H1 (cell line): Measurements from ENCODE around the gene PITPNB. TPM values are rescaled to one million over a fixed set of nuclear protein-coding genes. Genes with fewer than 3 reads are reported as not detected.

Experiments
- CEBPB ChIP-seq: IDR thresholded peaks from 2 replicates; pipeline ENCODE4 v1.6.1; 2012; ENCODE audit warnings: low read depth, low read length
- CHD1 ChIP-seq: IDR thresholded peaks from 2 replicates; pipeline ENCODE4 v1.6.1; 2012; ENCODE audit warnings: low read depth, low read length, improper control_type of control experiment
- CHD7 ChIP-seq: fragments of 300-600 bp; sonication (generic); IDR thresholded peaks from 2 replicates; pipeline ENCODE4 v1.7.1; 2012; ENCODE audit warnings: low read length, moderate library complexity, mild to moderate bottlenecking, inconsistent platforms; ENCODE audit not compliant: insufficient replicate concordance
- EP300 ChIP-seq, 2 experiments: IDR thresholded peaks; 1 replicate in 1 of 2; 2 replicates in 1 of 2; pipeline ENCODE4 v1.6.1; 2011 to 2012; ENCODE audit warnings: low read depth in 2 of 2, low read length in 2 of 2, mild to moderate bottlenecking in 2 of 2, borderline replicate concordance in 1 of 2, inconsistent platforms in 1 of 2, moderate library complexity in 1 of 2
- GABPA ChIP-seq: IDR thresholded peaks from 2 replicates; pipeline ENCODE4 v1.6.1; 2011; ENCODE audit warnings: mild to moderate bottlenecking, low read length, moderate library complexity, borderline replicate concordance; ENCODE audit not compliant: insufficient read depth
- HDAC2 ChIP-seq, 2 experiments: fragments of 300-600 bp in 1 of 2; sonication (generic) in 1 of 2; IDR thresholded peaks; 2 replicates each; pipeline ENCODE4 v1.6.1; 2011 to 2012; ENCODE audit warnings: low read depth in 2 of 2, low read length in 2 of 2, mild to moderate bottlenecking in 2 of 2, moderate library complexity in 2 of 2, borderline replicate concordance in 1 of 2, inconsistent platforms in 1 of 2
- HDAC6 ChIP-seq: IDR thresholded peaks from one replicate; pipeline ENCODE4 v1.7.1; 2012; ENCODE audit warnings: low read depth, mild to moderate bottlenecking, inconsistent platforms, low read length, moderate library complexity
- POLR2A ChIP-seq, 2 experiments: IDR thresholded peaks; 1 replicate in 1 of 2; 2 replicates in 1 of 2; pipeline ENCODE4 v1.6.1; 2011; ENCODE audit warnings: low read depth in 2 of 2, low read length in 2 of 2, mild to moderate bottlenecking in 2 of 2; ENCODE audit errors: control extremely low read depth in 1 of 2
- RAD21 ChIP-seq, 2 experiments: IDR thresholded peaks in 1 of 2; conservative IDR thresholded peaks in 1 of 2; 2 replicates each; pipeline ENCODE4 v1.6.1; 2011; ENCODE audit warnings: low read depth in 2 of 2, low read length in 2 of 2, improper control_type of control experiment in 1 of 2, inconsistent platforms in 1 of 2, mild to moderate bottlenecking in 1 of 2, moderate library complexity in 1 of 2
- RNF2 ChIP-seq: fragments of 200-900, 300-1000 bp; sonication (generic); IDR thresholded peaks from 2 replicates; pipeline ENCODE4 v1.7.1; 2016; ENCODE audit warnings: borderline replicate concordance, low read depth, mild to moderate bottlenecking, antibody characterized with exemption, low read length; ENCODE audit not compliant: poor library complexity, severe bottlenecking; ENCODE audit errors: missing control alignments
- SUZ12 ChIP-seq: fragments of 200-600 bp; sonication (generic); IDR thresholded peaks from 2 replicates; pipeline ENCODE4 v1.6.1; 2012; ENCODE audit warnings: mild to moderate bottlenecking, inconsistent platforms, low read length, moderate library complexity, mixed read lengths
- polyA plus RNA-seq, 7 experiments: library from polyadenylated mRNA; depleted of rRNA in 3 of 7; stranded (reverse) in 5 of 7; unstranded in 2 of 7; fragments of >200 nt in 5 of 7; fragments of 200-250 nt in 2 of 7; gene quantifications; 1 replicate in 5 of 7; 2 replicates in 1 of 7; 4 replicates in 1 of 7; pipeline versions ENCODE4 v1.2.1 to v1.2.3, GENCODE V29; 2011 to 2013; ENCODE audit warnings: missing spikeins in 2 of 7, mixed read lengths in 2 of 7
- total RNA-seq: library from RNA; stranded (reverse); fragmentation: NEBNext Ultra II Directional; extraction: Animal tissue kit (Norgen Biotek cat#: 25700); gene quantifications from 2 replicates; pipeline ENCODE4 v1.2.1, GENCODE V29; 2021

The PITPNB gene
- total and polyA plus RNA-seq, 2 of the 8 experiments (the other 6 are each of a cell fraction or from before 2014, with no cell fraction given) = 24.6 to 89.3 TPM

- no peak for TF ChIP-seq CHD7
- TF ChIP-seq HDAC6 = no peak
- TF ChIP-seq CEBPB = no peak
- no peak for TF ChIP-seq SUZ12
- no peak for TF ChIP-seq CHD1
- no peak for TF ChIP-seq HDAC2 (IDR thresholded peaks at IDR 0.05; ENCODE audit: borderline replicate concordance in 1 of 2, low read depth in 2 of 2, low read length in 2 of 2)
- TF ChIP-seq RAD21 (IDR thresholded peaks at IDR 0.05 in 1 of 2, conservative IDR thresholded peaks at IDR 0.05 in 1 of 2; ENCODE audit: low read depth in 2 of 2, low read length in 2 of 2) = no peak
- TF ChIP-seq EP300 (IDR thresholded peaks at IDR 0.05; ENCODE audit: borderline replicate concordance in 1 of 2, low read depth in 2 of 2, low read length in 2 of 2) = no peak
- no peak for TF ChIP-seq POLR2A (IDR thresholded peaks at IDR 0.05; ENCODE audit: control extremely low read depth in 1 of 2, low read depth in 2 of 2, low read length in 2 of 2)
- TF ChIP-seq RNF2 = no peak
- TF ChIP-seq GABPA = no peak
Observed at GRCh38 chr22:27865496-27865895, 53.6 kb downstream of the PITPNB start (continued).
